HepG2 (cell line): ENCODE data around the gene RAB15. TPM values are rescaled to one million over a fixed set of nuclear protein-coding genes. Genes with fewer than 3 reads are reported as not detected.

Experiments
- EHMT2 ChIP-seq: fragments of 200-600 bp; sonication (generic); IDR thresholded peaks from 2 replicates; pipeline ENCODE4 v1.7.0; 2017; ENCODE audit warnings: antibody characterized with exemption, low read depth, low read length, borderline replicate concordance
- MED13 ChIP-seq: sonication (generic); formaldehyde crosslinking; IDR thresholded peaks from 2 replicates; pipeline ENCODE4 v1.5.0; 2020; ENCODE audit warnings: missing genetic modification reagents
- RAD51 ChIP-seq: fragments of 450-650 bp; IDR thresholded peaks from 2 replicates; pipeline ENCODE4 v1.6.1; 2016; ENCODE audit warnings: borderline replicate concordance
- RFXANK ChIP-seq: IDR thresholded peaks from 2 replicates; pipeline ENCODE4 v1.6.1; 2016
- YEATS2 ChIP-seq: sonication (generic); formaldehyde crosslinking; IDR thresholded peaks from 2 replicates; pipeline ENCODE4 v1.4.0; 2020; ENCODE audit warnings: missing genetic modification reagents, borderline replicate concordance
- polyA plus RNA-seq, 8 experiments: library from polyadenylated mRNA; depleted of rRNA in 3 of 8; stranded (reverse) in 7 of 8; unstranded in 1 of 8; fragments of >200 nt; fragmentation: Illumina TruSeq in 4 of 8; extraction: Trizol in 4 of 8; gene quantifications; 2 replicates each; pipeline versions ENCODE4 v1.2.1 to v1.2.3, GENCODE V29; 2011 to 2016; ENCODE audit warnings: low read depth in 4 of 8, missing spikeins in 1 of 8, mixed read lengths in 1 of 8; ENCODE audit not compliant: insufficient read depth in 1 of 8
- total RNA-seq, 5 experiments: library from RNA; depleted of rRNA; stranded (reverse); fragments of >200 nt; fragmentation: Illumina TruSeq; extraction: Trizol; gene quantifications; 2 replicates each; pipeline ENCODE4 v1.2.3, GENCODE V29; 2016; ENCODE audit warnings: low read depth in 1 of 5
- TF ChIP-seq, protein P1 (sequence below): IDR thresholded peaks from 2 replicates; pipeline ENCODE4 v1.6.1; 2016; ENCODE audit warnings: low read depth, missing genetic modification reagents, missing compliant biosample characterization
- TF ChIP-seq, protein P2 (sequence below): sonication (generic); formaldehyde crosslinking; IDR thresholded peaks from 2 replicates; pipeline ENCODE4 v1.5.0; 2020; ENCODE audit warnings: missing genetic modification reagents, mild to moderate bottlenecking, borderline replicate concordance

Gene RAB15
- total and polyA plus RNA-seq, 2 of the 13 experiments (the other 11 are each of a cell fraction or from before 2014, with no cell fraction given), result 7.4 to 18.5 TPM

DNA sequence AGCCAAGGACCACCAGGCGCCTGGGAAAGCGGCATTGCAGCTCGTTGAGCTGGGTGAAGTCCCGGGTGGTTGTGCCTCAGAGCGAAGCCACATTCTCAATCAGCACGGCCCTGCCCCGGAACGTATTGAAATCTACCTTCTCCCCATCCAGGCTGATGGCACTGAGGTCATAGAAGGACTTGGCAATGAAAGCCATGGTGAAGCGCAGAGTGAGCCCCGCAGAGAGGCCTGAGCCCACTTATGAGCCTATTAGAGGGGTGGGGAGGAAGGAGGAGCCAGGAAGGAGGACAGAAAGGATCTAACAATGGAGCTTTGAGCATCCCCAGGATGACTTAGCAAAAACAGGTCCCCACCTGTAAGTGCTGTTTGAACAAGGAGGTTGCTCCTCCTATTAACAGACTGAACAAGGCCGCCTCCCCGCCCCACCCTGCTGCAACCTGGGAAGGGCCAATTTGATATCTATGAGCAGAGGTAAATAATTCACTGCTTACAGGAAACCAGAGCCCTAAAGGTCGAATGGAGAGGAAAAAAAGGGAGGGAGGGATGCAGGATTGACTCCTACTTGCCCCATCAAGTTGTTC is 29.5 kb downstream of the RAB15 start, which contains the start of gene GPX2 (continued):
- TF ChIP-seq, protein P1, sequence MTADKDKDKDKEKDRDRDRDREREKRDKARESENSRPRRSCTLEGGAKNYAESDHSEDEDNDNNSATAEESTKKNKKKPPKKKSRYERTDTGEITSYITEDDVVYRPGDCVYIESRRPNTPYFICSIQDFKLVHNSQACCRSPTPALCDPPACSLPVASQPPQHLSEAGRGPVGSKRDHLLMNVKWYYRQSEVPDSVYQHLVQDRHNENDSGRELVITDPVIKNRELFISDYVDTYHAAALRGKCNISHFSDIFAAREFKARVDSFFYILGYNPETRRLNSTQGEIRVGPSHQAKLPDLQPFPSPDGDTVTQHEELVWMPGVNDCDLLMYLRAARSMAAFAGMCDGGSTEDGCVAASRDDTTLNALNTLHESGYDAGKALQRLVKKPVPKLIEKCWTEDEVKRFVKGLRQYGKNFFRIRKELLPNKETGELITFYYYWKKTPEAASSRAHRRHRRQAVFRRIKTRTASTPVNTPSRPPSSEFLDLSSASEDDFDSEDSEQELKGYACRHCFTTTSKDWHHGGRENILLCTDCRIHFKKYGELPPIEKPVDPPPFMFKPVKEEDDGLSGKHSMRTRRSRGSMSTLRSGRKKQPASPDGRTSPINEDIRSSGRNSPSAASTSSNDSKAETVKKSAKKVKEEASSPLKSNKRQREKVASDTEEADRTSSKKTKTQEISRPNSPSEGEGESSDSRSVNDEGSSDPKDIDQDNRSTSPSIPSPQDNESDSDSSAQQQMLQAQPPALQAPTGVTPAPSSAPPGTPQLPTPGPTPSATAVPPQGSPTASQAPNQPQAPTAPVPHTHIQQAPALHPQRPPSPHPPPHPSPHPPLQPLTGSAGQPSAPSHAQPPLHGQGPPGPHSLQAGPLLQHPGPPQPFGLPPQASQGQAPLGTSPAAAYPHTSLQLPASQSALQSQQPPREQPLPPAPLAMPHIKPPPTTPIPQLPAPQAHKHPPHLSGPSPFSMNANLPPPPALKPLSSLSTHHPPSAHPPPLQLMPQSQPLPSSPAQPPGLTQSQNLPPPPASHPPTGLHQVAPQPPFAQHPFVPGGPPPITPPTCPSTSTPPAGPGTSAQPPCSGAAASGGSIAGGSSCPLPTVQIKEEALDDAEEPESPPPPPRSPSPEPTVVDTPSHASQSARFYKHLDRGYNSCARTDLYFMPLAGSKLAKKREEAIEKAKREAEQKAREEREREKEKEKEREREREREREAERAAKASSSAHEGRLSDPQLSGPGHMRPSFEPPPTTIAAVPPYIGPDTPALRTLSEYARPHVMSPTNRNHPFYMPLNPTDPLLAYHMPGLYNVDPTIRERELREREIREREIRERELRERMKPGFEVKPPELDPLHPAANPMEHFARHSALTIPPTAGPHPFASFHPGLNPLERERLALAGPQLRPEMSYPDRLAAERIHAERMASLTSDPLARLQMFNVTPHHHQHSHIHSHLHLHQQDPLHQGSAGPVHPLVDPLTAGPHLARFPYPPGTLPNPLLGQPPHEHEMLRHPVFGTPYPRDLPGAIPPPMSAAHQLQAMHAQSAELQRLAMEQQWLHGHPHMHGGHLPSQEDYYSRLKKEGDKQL, result peak; percentile 93
- TF ChIP-seq MED13 (CRISPR knock-in tag) (peak; percentile 81), RFXANK (0 out of 2 replicates have a peak, but pooled peaks have one; percentile 51), RAD51 (no peak), EHMT2 (no peak; the same call in 1 of the 2 replicates), YEATS2 (CRISPR knock-in tag) (peak; percentile 61; the same call in 1 of the 2 replicates)
- TF ChIP-seq, protein P2, sequence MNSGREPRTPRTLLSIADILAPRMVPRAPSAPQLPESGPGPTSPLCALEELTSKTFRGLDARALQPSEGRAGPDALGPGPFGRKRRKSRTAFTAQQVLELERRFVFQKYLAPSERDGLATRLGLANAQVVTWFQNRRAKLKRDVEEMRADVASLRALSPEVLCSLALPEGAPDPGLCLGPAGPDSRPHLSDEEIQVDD (CRISPR knock-in tag), result no peak
